Activated CD8-positive, alpha-beta memory T cell treated with anti-CD3 and anti-CD28 coated beads, Interleukin-2, amount 50 U/mL, for 1 hour (primary cell): ENCODE results near the gene ADAMTSL1.

ENCODE experiments used
- DNase-seq: peaks from one replicate; pipeline ENCODE4 v3.0.0-alpha.2; 2020; ENCODE audit errors: extremely low read depth

ADAMTSL1 gene

GRCh38 chr9:18461496-18461895 is 12.5 kb upstream of the ADAMTSL1 start:
- DNase-seq, result no peak

DNA sequence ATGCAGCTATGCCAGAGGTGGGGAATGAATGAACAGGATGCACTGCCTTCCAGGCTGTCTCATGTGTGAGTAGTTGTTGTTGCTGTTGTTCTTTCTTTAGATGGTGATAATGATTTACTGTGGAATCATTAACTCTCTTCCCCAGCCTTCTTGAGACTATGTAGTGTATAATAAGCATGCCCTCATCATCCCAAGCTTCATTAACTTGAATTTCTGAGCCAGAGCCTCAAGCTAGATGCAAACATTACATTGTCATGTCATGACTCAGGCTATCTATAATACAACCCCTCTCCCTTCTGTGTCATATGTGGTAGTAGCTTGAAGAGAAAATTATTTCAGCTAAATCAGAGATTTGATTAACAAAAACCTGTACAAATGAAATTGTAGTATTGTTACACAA is 10.0 kb upstream of the ADAMTSL1 start:
- DNase-seq, result no peak

DNA sequence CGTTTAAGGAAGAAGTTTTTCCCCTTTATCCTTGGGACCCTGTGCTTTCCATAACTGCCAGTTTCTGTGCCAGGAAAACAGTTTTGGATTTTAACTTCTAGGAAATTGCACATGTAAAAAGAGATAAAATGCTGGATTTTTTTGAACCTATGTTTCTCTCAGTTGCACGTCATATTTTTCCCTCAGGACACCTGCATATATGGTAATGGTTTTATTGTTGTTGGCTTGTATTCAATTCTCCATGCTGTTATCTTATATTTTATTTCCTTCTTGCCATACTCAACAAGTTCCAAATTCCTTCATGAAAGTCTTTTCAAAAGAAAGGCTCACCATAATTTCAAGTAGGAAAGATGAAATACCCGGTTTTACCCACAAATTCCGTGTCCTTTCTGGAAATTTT is 7.9 kb upstream of the ADAMTSL1 start:
- no peak for DNase-seq

- no peak for DNase-seq
Measured at GRCh38 chr9:18467696-18468095, 6.3 kb upstream of the ADAMTSL1 start.

DNA sequence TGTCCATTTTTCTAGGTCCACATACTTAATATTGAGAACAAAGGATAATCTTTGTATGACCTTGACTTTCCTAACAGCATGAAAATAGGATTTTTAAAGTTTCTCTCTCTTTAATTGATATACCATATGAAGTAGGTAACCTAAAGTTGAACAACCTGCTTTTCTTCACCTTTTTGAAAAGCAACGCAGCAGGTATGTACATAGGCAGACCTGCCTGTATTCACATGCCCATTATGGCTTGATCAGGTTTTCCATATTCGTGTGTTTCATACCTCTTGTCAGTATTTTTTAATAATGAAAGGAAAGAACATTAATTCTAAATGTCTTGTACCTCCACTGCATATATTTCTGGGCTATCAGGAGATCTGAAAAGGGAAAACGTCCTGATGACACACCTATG is 1.5 kb upstream of the ADAMTSL1 start:
- DNase-seq, result no peak

DNA sequence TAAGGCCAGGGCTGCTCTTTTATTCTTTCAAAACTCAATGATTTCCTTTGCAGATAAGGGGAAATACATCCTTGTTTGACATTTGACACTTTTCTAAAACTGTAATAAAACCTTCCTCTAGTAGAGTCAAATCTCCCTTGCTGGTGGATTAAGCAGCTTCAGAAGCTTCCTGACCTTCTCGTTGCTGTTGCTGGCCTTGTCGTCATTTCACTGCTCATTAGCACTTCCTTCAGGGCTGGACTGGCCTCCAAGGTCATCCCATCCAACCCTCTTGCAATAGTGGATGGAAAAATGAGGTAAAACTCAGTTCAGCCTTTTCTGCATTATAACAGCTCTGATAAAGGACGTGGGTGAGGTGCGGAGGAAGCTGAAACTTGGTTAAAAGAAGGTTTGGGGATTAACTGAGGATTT is 1.1 kb upstream of the ADAMTSL1 start:
- DNase-seq, result no peak

- DNase-seq, result no peak
Measured at GRCh38 chr9:18474783-18475182, 830 bp downstream of the ADAMTSL1 start.

DNA sequence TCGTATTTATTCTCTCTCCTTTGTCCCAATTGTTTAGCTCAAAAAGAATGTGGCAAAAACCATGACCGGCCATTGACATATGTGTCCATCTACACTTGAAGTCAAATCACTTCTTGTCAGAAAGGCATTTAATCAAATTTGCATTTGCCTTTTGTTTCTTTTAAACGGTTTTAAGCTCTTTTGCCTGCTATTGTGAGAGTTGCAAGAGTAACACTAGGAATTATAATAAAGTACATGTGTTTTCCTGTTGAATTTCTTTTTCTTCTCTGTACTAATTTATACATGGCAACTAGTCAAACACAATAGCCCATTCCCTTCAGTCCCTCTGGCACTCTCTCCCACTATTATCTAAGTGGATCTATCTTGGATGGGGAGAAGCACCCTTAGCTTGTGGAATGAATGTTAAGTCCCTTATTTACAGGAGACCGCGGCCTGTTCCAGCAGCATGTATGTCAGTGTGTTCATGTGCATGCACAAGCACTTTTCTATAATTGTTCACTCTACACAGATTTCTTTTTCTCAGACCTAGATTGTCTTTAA is 3.2 kb downstream of the ADAMTSL1 start:
- no peak for DNase-seq

- DNase-seq, result no peak
Measured at GRCh38 chr9:18477719-18478118, 3.8 kb downstream of the ADAMTSL1 start.

DNA sequence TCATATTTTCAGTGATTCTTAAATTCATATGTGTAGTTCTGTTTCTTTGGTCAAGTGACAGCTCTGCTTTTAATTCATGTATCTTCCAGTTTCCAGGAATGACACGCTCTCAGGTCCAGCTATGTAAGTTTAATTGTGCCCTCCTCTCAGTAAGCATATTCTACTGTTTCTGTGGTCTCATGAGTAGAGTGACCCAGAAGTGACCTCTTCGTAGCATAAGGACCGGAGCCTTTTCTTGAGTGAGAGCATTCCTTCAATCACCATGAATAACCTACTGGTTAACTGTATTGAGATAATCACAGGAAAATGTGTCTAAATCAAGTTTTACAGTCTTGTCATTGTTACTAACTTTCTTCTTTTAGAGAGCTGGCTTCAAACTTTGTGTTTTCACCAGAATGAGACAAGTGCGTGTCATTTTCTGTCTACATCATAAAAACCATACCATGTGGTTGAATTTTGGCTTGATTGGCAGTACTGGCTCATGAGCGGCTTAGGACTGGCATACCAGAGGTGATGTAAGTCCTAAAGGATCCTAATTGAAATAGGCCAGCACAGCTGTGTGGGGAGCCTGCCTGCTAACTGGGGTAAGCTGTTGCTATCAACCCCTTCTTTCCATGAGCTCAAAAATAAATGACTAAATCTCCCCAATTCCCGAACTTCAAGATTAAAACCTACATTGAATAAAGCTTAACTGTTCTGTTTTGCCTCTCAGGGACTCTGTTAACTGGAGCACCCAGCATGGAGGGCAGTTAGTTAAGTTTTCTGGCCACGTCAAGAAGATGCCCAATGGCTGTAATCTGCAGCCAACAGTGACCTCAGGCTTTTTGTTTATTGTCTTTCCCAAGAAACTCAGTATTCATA is 4.8 kb downstream of the ADAMTSL1 start:
- no peak for DNase-seq

GRCh38 chr9:18479405-18479804 is 5.5 kb downstream of the ADAMTSL1 start:
- DNase-seq, result no peak

GRCh38 chr9:18480662-18481093 is 6.7 kb downstream of the ADAMTSL1 start:
- no peak for DNase-seq

GRCh38 chr9:18482371-18482770 is 8.4 kb downstream of the ADAMTSL1 start:
- DNase-seq, result no peak

DNA sequence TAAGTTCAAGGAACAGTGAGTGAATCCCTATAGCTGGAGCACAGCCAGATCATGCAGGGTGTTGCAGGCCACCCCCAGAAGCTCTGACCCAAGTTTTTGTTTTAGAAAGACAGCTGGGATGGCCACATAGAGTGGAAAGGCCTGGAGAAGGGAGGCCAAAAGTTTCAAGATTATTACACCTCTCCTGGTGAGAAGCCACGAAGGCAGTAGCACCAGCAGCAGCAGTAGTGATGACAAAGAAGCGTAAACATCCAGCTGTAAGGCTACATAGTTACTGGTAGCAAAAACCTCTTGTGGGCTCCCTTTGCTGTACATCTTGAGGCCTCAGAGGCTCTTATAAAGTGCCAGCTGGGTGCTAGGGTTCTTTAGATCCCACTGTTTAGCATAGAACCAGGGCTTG is 11.8 kb downstream of the ADAMTSL1 start:
- DNase-seq, result no peak

GRCh38 chr9:18487611-18488010 is 13.7 kb downstream of the ADAMTSL1 start:
- DNase-seq, result no peak

DNA sequence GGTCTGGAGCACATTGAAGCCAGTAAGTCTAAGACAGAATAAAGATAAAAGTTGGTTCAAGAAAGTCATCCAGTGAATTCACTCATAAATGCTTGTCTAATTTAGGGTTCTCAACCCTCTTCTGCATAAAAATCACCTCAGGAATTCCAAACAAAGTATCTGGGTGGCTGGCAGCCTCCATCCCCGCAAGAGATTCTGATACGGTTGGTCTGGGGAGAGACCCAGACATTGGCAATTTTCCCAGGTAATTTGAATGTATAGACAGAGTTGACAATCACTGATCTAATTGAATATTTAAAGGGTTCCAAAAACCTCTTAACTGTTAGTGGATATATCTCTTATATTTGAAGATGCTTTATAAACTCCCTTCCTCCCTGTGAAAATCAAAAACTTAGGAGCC is 14.9 kb downstream of the ADAMTSL1 start:
- no peak for DNase-seq

GRCh38 chr9:18489861-18490260 is 15.9 kb downstream of the ADAMTSL1 start:
- DNase-seq, result no peak

- no peak for DNase-seq
Measured at GRCh38 chr9:18490641-18491370, 16.9 kb downstream of the ADAMTSL1 start.

- DNase-seq, result no peak
Measured at GRCh38 chr9:18492612-18493011, 18.7 kb downstream of the ADAMTSL1 start.

- no peak for DNase-seq
Measured at GRCh38 chr9:18493451-18493993, 19.6 kb downstream of the ADAMTSL1 start.

GRCh38 chr9:18495065-18495464 is 21.1 kb downstream of the ADAMTSL1 start:
- no peak for DNase-seq

GRCh38 chr9:18496256-18497000 is 22.5 kb downstream of the ADAMTSL1 start:
- DNase-seq, result no peak
